Measurements from ENCODE around the gene GNAI1. TPM values are rescaled to one million over a fixed set of nuclear protein-coding genes. Genes with fewer than 3 reads are reported as not detected.

The GNAI1 gene
- total RNA-seq, 1 donor: 0.73 TPM

GRCh38 chr7:80232979-80233724 lies 98.5 kb downstream of the GNAI1 start:
- Histone ChIP-seq H3K4me3 (ENCODE audit: low read length) (no peak overlapping the region), H3K9me3 (ENCODE audit: low read depth, low read length) (no peaks in the 10 kb centered on the region), H3K27me3 (ENCODE audit: insufficient read depth, low read length) (no peaks in the 10 kb centered on the region), H3K4me1 (ENCODE audit: insufficient read depth, low read length) (no peaks in the 10 kb centered on the region)

GRCh38 chr7:80235334-80235733 lies 100.7 kb downstream of the GNAI1 start:
- Histone ChIP-seq H3K4me3 (ENCODE audit: low read length) (no peak overlapping the region), H3K27me3 (ENCODE audit: insufficient read depth, low read length) (no peaks in the 10 kb centered on the region), H3K4me1 (ENCODE audit: insufficient read depth, low read length) (no peaks in the 10 kb centered on the region), H3K9me3 (ENCODE audit: low read depth, low read length) (no peaks in the 10 kb centered on the region)

- Histone ChIP-seq H3K27me3 (ENCODE audit: insufficient read depth, low read length) (no peaks in the 10 kb centered on the region), H3K4me3 (ENCODE audit: low read length) (no peak overlapping the region), H3K9me3 (ENCODE audit: low read depth, low read length) (no peaks in the 10 kb centered on the region), H3K4me1 (ENCODE audit: insufficient read depth, low read length) (no peaks in the 10 kb centered on the region)
Measured at GRCh38 chr7:80236681-80237080, 102.0 kb downstream of the GNAI1 start.

- H3K9me3 ChIP-seq (ENCODE audit: low read depth, low read length): no peaks in the 10 kb centered on the region
- H3K27me3 ChIP-seq (ENCODE audit: insufficient read depth, low read length): no peaks in the 10 kb centered on the region
- H3K4me1 ChIP-seq (ENCODE audit: insufficient read depth, low read length): no peaks in the 10 kb centered on the region
- no peak overlapping the region for H3K4me3 ChIP-seq (ENCODE audit: low read length)
Measured at GRCh38 chr7:80240265-80241025, 105.8 kb downstream of the GNAI1 start.

GRCh38 chr7:80241671-80242070 lies 107.0 kb downstream of the GNAI1 start:
- H3K4me1 ChIP-seq (ENCODE audit: insufficient read depth, low read length): no peaks in the 10 kb centered on the region
- H3K27me3 ChIP-seq (ENCODE audit: insufficient read depth, low read length): no peaks in the 10 kb centered on the region
- no peaks in the 10 kb centered on the region for H3K9me3 ChIP-seq (ENCODE audit: low read depth, low read length)
- H3K4me3 ChIP-seq (ENCODE audit: low read length): no peak overlapping the region

GRCh38 chr7:80243425-80243824 lies 108.8 kb downstream of the GNAI1 start:
- Histone ChIP-seq H3K27me3 (ENCODE audit: insufficient read depth, low read length) (no peaks in the 10 kb centered on the region), H3K4me3 (ENCODE audit: low read length) (no peak overlapping the region), H3K9me3 (ENCODE audit: low read depth, low read length) (no peaks in the 10 kb centered on the region), H3K4me1 (ENCODE audit: insufficient read depth, low read length) (no peaks in the 10 kb centered on the region)

- Histone ChIP-seq H3K27me3 (ENCODE audit: insufficient read depth, low read length) (no peaks in the 10 kb centered on the region), H3K9me3 (ENCODE audit: low read depth, low read length) (no peaks in the 10 kb centered on the region), H3K4me3 (ENCODE audit: low read length) (no peak overlapping the region), H3K4me1 (ENCODE audit: insufficient read depth, low read length) (no peaks in the 10 kb centered on the region)
Measured at GRCh38 chr7:80244206-80244916, 109.7 kb downstream of the GNAI1 start.

- Histone ChIP-seq H3K27me3 (ENCODE audit: insufficient read depth, low read length) (no peaks in the 10 kb centered on the region), H3K4me3 (ENCODE audit: low read length) (no peak overlapping the region), H3K4me1 (ENCODE audit: insufficient read depth, low read length) (no peaks in the 10 kb centered on the region), H3K9me3 (ENCODE audit: low read depth, low read length) (no peaks in the 10 kb centered on the region)
Measured at GRCh38 chr7:80247144-80247543, 112.5 kb downstream of the GNAI1 start.

- no peaks in the 10 kb centered on the region for H3K4me1 ChIP-seq (ENCODE audit: insufficient read depth, low read length)
- no peak overlapping the region for H3K4me3 ChIP-seq (ENCODE audit: low read length)
- no peaks in the 10 kb centered on the region for H3K27me3 ChIP-seq (ENCODE audit: insufficient read depth, low read length)
- no peaks in the 10 kb centered on the region for H3K9me3 ChIP-seq (ENCODE audit: low read depth, low read length)
Measured at GRCh38 chr7:80247891-80248290, 113.3 kb downstream of the GNAI1 start.

- no peaks in the 10 kb centered on the region for H3K4me1 ChIP-seq (ENCODE audit: insufficient read depth, low read length)
- no peaks in the 10 kb centered on the region for H3K9me3 ChIP-seq (ENCODE audit: low read depth, low read length)
- no peak overlapping the region for H3K4me3 ChIP-seq (ENCODE audit: low read length)
- H3K27me3 ChIP-seq (ENCODE audit: insufficient read depth, low read length): no peaks in the 10 kb centered on the region
Measured at GRCh38 chr7:80249184-80249583, 114.6 kb downstream of the GNAI1 start.

GRCh38 chr7:80249619-80250295 lies 115.1 kb downstream of the GNAI1 start:
- no peaks in the 10 kb centered on the region for H3K9me3 ChIP-seq (ENCODE audit: low read depth, low read length)
- no peaks in the 10 kb centered on the region for H3K27me3 ChIP-seq (ENCODE audit: insufficient read depth, low read length)
- H3K4me1 ChIP-seq (ENCODE audit: insufficient read depth, low read length): no peaks in the 10 kb centered on the region
- H3K4me3 ChIP-seq (ENCODE audit: low read length): no peak overlapping the region

- Histone ChIP-seq H3K27me3 (ENCODE audit: insufficient read depth, low read length) (no peaks in the 10 kb centered on the region), H3K4me3 (ENCODE audit: low read length) (no peak overlapping the region), H3K4me1 (ENCODE audit: insufficient read depth, low read length) (no peaks in the 10 kb centered on the region), H3K9me3 (ENCODE audit: low read depth, low read length) (no peaks in the 10 kb centered on the region)
Measured at GRCh38 chr7:80253237-80253636, 118.6 kb downstream of the GNAI1 start.

GRCh38 chr7:80253653-80254052 lies 119.0 kb downstream of the GNAI1 start:
- no peaks in the 10 kb centered on the region for H3K4me1 ChIP-seq (ENCODE audit: insufficient read depth, low read length)
- no peak overlapping the region for H3K4me3 ChIP-seq (ENCODE audit: low read length)
- H3K27me3 ChIP-seq (ENCODE audit: insufficient read depth, low read length): no peaks in the 10 kb centered on the region
- no peaks in the 10 kb centered on the region for H3K9me3 ChIP-seq (ENCODE audit: low read depth, low read length)

- Histone ChIP-seq H3K9me3 (ENCODE audit: low read depth, low read length) (no peaks in the 10 kb centered on the region), H3K4me1 (ENCODE audit: insufficient read depth, low read length) (no peaks in the 10 kb centered on the region), H3K4me3 (ENCODE audit: low read length) (no peak overlapping the region), H3K27me3 (ENCODE audit: insufficient read depth, low read length) (no peaks in the 10 kb centered on the region)
Measured at GRCh38 chr7:80255656-80256055, 121.0 kb downstream of the GNAI1 start.

- Histone ChIP-seq H3K27me3 (ENCODE audit: insufficient read depth, low read length) (no peaks in the 10 kb centered on the region), H3K4me1 (ENCODE audit: insufficient read depth, low read length) (no peaks in the 10 kb centered on the region), H3K4me3 (ENCODE audit: low read length) (no peak overlapping the region), H3K9me3 (ENCODE audit: low read depth, low read length) (no peaks in the 10 kb centered on the region)
Measured at GRCh38 chr7:80257756-80258155, 123.1 kb downstream of the GNAI1 start.

Data from mononuclear cell (primary cell).